PC-3 (cell line): Measurements from ENCODE around the gene ZBTB33. TPM values are rescaled to one million over a fixed set of nuclear protein-coding genes. Genes with fewer than 3 reads are reported as not detected.

Experiments used
- ATAC-seq: fragments of 200-7000 bp; cut with Tn5 transposase; 2 replicates; pipeline ENCODE4 v1.9.1; 2020; ENCODE audit warnings: mild to moderate bottlenecking, moderate library complexity
- BruUV-seq: library from RNA; stranded (reverse); fragments of 400-500 nt; replicated peaks from 2 replicates; lab custom pipeline; 2021; lab: Mats Ljungman, UMichigan
- CTCF ChIA-PET: fragments of 300-600 bp; sonication (Branson Sonifier 250); formaldehyde crosslinking; loops from one replicate; lab custom pipeline; 2022; ENCODE audit warnings: antibody characterized with exemption; lab: Charles Lee
- POLR2A ChIA-PET: fragments of 300-600 bp; sonication (Branson Sonifier 250); formaldehyde crosslinking; loops from one replicate; lab custom pipeline; 2022; ENCODE audit warnings: antibody characterized with exemption; ENCODE audit not compliant: unreplicated experiment; lab: Charles Lee
- DNase-seq: peaks from one replicate; pipeline ENCODE4 v3.0.0-alpha.2; 2015
- H2AFZ ChIP-seq: fragments of 300-600 bp; sonication (generic); 2 replicates; pipeline ENCODE4 v1.6.0; 2016; ENCODE audit warnings: antibody characterized with exemption, low read length
- H3F3A ChIP-seq: fragments of 300-600 bp; sonication (generic); one replicate; pipeline ENCODE4 v1.6.0; 2017; ENCODE audit warnings: antibody characterized with exemption, low read length, control low read depth, mild to moderate bottlenecking; ENCODE audit not compliant: unreplicated experiment
- H3K27ac ChIP-seq: fragments of 300-600 bp; sonication (generic); 2 replicates; pipeline ENCODE4 v1.5.1; 2016; ENCODE audit warnings: mild to moderate bottlenecking, low read length
- H3K27me3 ChIP-seq: fragments of 300-600 bp; sonication (generic); 2 replicates; pipeline ENCODE4 v1.6.1; 2016; ENCODE audit warnings: low read length, mixed read lengths
- H3K36me3 ChIP-seq: fragments of 300-600 bp; sonication (generic); 2 replicates; pipeline ENCODE4 v1.6.1; 2016; ENCODE audit warnings: low read depth, mixed run types, low read length, mixed read lengths
- H3K4me1 ChIP-seq: fragments of 300-600 bp; sonication (generic); 2 replicates; pipeline ENCODE4 v1.5.1; 2016; ENCODE audit warnings: low read length; ENCODE audit not compliant: insufficient read depth
- H3K4me2 ChIP-seq: fragments of 300-600 bp; sonication (generic); 2 replicates; pipeline ENCODE4 v1.6.0; 2016; ENCODE audit warnings: low read length
- H3K4me3 ChIP-seq: fragments of 300-600 bp; sonication (generic); 2 replicates; pipeline ENCODE4 v1.5.1; 2016; ENCODE audit warnings: mild to moderate bottlenecking, low read length, mixed read lengths
- H3K79me2 ChIP-seq: fragments of 300-600 bp; sonication (generic); 2 replicates; pipeline ENCODE4 v1.6.1; 2017; ENCODE audit warnings: low read length, mixed read lengths
- H3K9ac ChIP-seq: fragments of 300-600 bp; sonication (generic); 2 replicates; pipeline ENCODE4 v1.6.0; 2016; ENCODE audit warnings: mild to moderate bottlenecking, low read length
- H3K9me2 ChIP-seq: fragments of 300-600 bp; sonication (generic); replicated peaks from 2 replicates; pipeline ENCODE4 v1.6.1; 2016; ENCODE audit warnings: mixed run types, low read length, mixed read lengths
- H3K9me3 ChIP-seq: fragments of 300-600 bp; sonication (generic); 2 replicates; pipeline ENCODE4 v1.6.1; 2016; ENCODE audit warnings: low read length, mixed read lengths
- H4K20me1 ChIP-seq: fragments of 300-600 bp; sonication (generic); 2 replicates; pipeline ENCODE4 v1.6.1; 2016; ENCODE audit warnings: low read length, mixed read lengths
- CTCF ChIP-seq: fragments of 300-600 bp; sonication (generic); conservative IDR thresholded peaks from 2 replicates; pipeline ENCODE4 v1.5.1; 2017; ENCODE audit warnings: antibody characterized with exemption, low read depth, mild to moderate bottlenecking, low read length
- EZH2 ChIP-seq: fragments of 300-600 bp; sonication (generic); IDR thresholded peaks from one replicate; pipeline ENCODE4 v1.6.1; 2017; ENCODE audit warnings: antibody characterized with exemption, mild to moderate bottlenecking, low read length; ENCODE audit not compliant: unreplicated experiment
- EZH2phosphoT487 ChIP-seq: fragments of 300-600 bp; sonication (generic); IDR thresholded peaks from 2 replicates; pipeline ENCODE4 v1.6.1; 2018; ENCODE audit warnings: mild to moderate bottlenecking, antibody characterized with exemption, low read length, borderline replicate concordance
- intact Hi-C: fragments of 100-400 bp; cut with micrococcal nuclease; formaldehyde crosslinking; loops from 2 replicates; pipeline ENCODE4 v1.9.0; 2023
- total RNA-seq: library from RNA; depleted of rRNA; stranded (reverse); fragments of >200 nt; gene quantifications from 2 replicates; pipeline ENCODE4 v1.2.3, GENCODE V29; 2014

ZBTB33 gene
- total RNA-seq, 1 experiment from 2014 or later: 14.3 TPM

- Histone ChIP-seq H3K9me3 (no peaks in the 10 kb centered on the region), H2AFZ (no peak overlapping the region), H3K9ac (no peak overlapping the region), H3K36me3 (no peaks in the 10 kb centered on the region), H3K4me1 (no peaks in the 10 kb centered on the region), H3F3A (no peaks in the 10 kb centered on the region), H3K4me3 (no peak overlapping the region), H3K27me3 (no peaks in the 10 kb centered on the region), H3K9me2 (no peaks in the 10 kb centered on the region), H3K4me2 (no peak overlapping the region), H3K27ac (no peak overlapping the region), H4K20me1 (no peaks in the 10 kb centered on the region), H3K79me2 (no peaks in the 10 kb centered on the region)
- no TSS peak for BruUV-seq
- CTCF ChIA-PET: no interaction called here
- POLR2A ChIA-PET: interaction anchor here (0.6 kb wide), 1 partner anchor 12 kb away, joined by 3 read pairs; no protein-coding TSS in a partner anchor
- DNase-seq (no peak), ATAC-seq (no peak)
- no peak for TF ChIP-seq CTCF
- TF ChIP-seq EZH2: no peak
- intact Hi-C loops: no loop called here
Observed at GRCh38 chrX:120281761-120282160, 31.1 kb downstream of the ZBTB33 start.

- Histone ChIP-seq H3K79me2 (no peaks in the 10 kb centered on the region), H3K9ac (no peak overlapping the region), H3K4me1 (no peaks in the 10 kb centered on the region), H3K9me2 (no peaks in the 10 kb centered on the region), H3K9me3 (no peaks in the 10 kb centered on the region), H2AFZ (no peak overlapping the region), H4K20me1 (no peaks in the 10 kb centered on the region), H3K27me3 (no peaks in the 10 kb centered on the region), H3K4me3 (no peak overlapping the region), H3K27ac (no peak overlapping the region), H3K4me2 (no peak overlapping the region), H3K36me3 (no peaks in the 10 kb centered on the region), H3F3A (no peaks in the 10 kb centered on the region)
- no peak for ATAC-seq
- TF ChIP-seq EZH2 (no peak), EZH2phosphoT487 (no peak), CTCF (no peak)
- intact Hi-C loops: no loop called here
- POLR2A ChIA-PET: interaction anchor here (0.6 kb wide), 1 partner anchor 13 kb away, joined by 3 read pairs; no protein-coding TSS in a partner anchor
- BruUV-seq: no TSS peak
- CTCF ChIA-PET: no interaction called here
- DNase-seq: peak; percentile 16
Observed at GRCh38 chrX:120282697-120283096, 32.1 kb downstream of the ZBTB33 start.

GRCh38 chrX:120286733-120287512 is 36.3 kb downstream of the ZBTB33 start:
- Histone ChIP-seq H3K9me3 (no peaks in the 10 kb centered on the region), H3K27ac (no peak overlapping the region), H3K9me2 (no peaks in the 10 kb centered on the region), H3F3A (no peaks in the 10 kb centered on the region), H3K4me2 (no peak overlapping the region), H3K27me3 (no peaks in the 10 kb centered on the region), H3K4me1 (no peaks in the 10 kb centered on the region), H3K36me3 (no peaks in the 10 kb centered on the region), H3K79me2 (no peaks in the 10 kb centered on the region), H3K4me3 (no peak overlapping the region), H2AFZ (no peak overlapping the region), H4K20me1 (no peaks in the 10 kb centered on the region), H3K9ac (no peak overlapping the region)
- DNase-seq (no peak), ATAC-seq (no peak)
- ChIA-PET CTCF (no interaction called here), POLR2A (no interaction called here)
- TF ChIP-seq CTCF (no peak), EZH2phosphoT487 (no peak), EZH2 (no peak)
- BruUV-seq: no TSS peak
- intact Hi-C loops: no loop called here
